IPS DF 6.9 (cell line): ENCODE measurements around the gene TMEM128.
"Not testable (repeated sequence)": the region's sequence is repeated elsewhere in the genome, so short reads cannot be mapped to it uniquely, and the experiment has no call there.

ENCODE experiments used
- DNase-seq: peaks from one replicate; pipeline ENCODE4 v3.0.0-alpha.2; 2013; ENCODE audit warnings: low read depth, low spot score
- H3K27ac ChIP-seq: one replicate; pipeline ENCODE4 v1.5.1; 2013; ENCODE audit warnings: low read length, control low read depth
- H3K27me3 ChIP-seq: 2 replicates; pipeline ENCODE4 v1.6.1; 2013; ENCODE audit warnings: mild to moderate bottlenecking, low read length; ENCODE audit not compliant: control insufficient read depth, insufficient read depth
- H3K36me3 ChIP-seq: 2 replicates; pipeline ENCODE4 v1.6.1; 2013; ENCODE audit warnings: low read length; ENCODE audit not compliant: control insufficient read depth, insufficient read depth
- H3K4me1 ChIP-seq: 2 replicates; pipeline ENCODE4 v1.6.1; 2013; ENCODE audit warnings: low read length; ENCODE audit not compliant: control insufficient read depth, insufficient read depth
- H3K4me3 ChIP-seq: 2 replicates; pipeline ENCODE4 v1.5.1; 2013; ENCODE audit warnings: mild to moderate bottlenecking, low read length
- H3K9me3 ChIP-seq: 2 replicates; pipeline ENCODE4 v1.6.1; 2013; ENCODE audit warnings: low read length, inconsistent platforms; ENCODE audit not compliant: control insufficient read depth, insufficient read depth
- WGBS: extraction: QIAGEN DNeasy Blood & Tissue Kit; methylation state at CpG from one replicate; pipeline ENCODE4 v1.1.7; 2013; ENCODE audit warnings: mixed read lengths, missing lambda C conversion rate; ENCODE audit not compliant: insufficient read length, insufficient coverage; 5-methylcytosine and 5-hydroxymethylcytosine counted together

TMEM128 gene

GRCh38 chr4:4256799-4257198, 8.8 kb upstream of the TMEM128 start:
- H3K9me3 ChIP-seq: no peaks in the 10 kb centered on the region
- no peak for DNase-seq
- no peak overlapping the region for H3K27ac ChIP-seq
- no CpG with 5 or more reads among the region's 10 CpGs for WGBS
- H3K4me3 ChIP-seq: no peak overlapping the region
- H3K36me3 ChIP-seq: no peaks in the 10 kb centered on the region
- 0 out of 2 replicates have a peak, but pooled peaks cover 1% of the 10 kb centered on the region for H3K4me1 ChIP-seq
- no peaks in the 10 kb centered on the region for H3K27me3 ChIP-seq

- DNase-seq: no peak
- no CpG with 5 or more reads among the region's 6 CpGs for WGBS
- Histone ChIP-seq H3K36me3 (no peaks in the 10 kb centered on the region), H3K27me3 (no peaks in the 10 kb centered on the region), H3K4me3 (no peak overlapping the region), H3K4me1 (0 out of 2 replicates have a peak, but pooled peaks cover 1% of the 10 kb centered on the region), H3K27ac (no peak overlapping the region), H3K9me3 (no peaks in the 10 kb centered on the region)
These were observed 6.6 kb upstream of the TMEM128 start for GRCh38 chr4:4254666-4255065.

- WGBS: no CpG with 5 or more reads among the region's 11 CpGs
- H3K27me3 ChIP-seq: no peaks in the 10 kb centered on the region
- DNase-seq: no peak
These were observed 6.2 kb upstream of the TMEM128 start for GRCh38 chr4:4254199-4254598.

DNA sequence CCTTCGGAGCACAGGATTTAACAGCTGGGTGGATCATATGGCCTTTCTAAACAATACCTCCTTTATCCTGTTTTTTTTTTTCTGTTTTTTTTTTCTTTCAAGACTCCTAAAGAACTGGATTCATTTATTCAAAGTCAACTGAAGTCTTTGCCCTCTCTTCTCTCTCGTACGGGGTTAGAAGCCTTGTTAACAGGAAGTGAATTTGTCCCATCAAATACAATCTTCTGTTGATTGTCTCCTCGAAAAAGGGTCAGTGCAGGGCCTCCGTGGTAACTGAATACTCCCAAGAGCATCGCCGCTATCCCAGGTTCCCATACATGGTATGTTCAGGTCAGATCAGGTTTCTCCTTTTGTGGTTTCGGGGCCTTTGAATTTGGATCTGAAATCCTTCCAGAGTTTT, 1.8 kb upstream of the TMEM128 start:
- H3K27me3 ChIP-seq: no peaks in the 10 kb centered on the region
- H3K27ac ChIP-seq: no peak overlapping the region
- DNase-seq: no peak
- peaks cover 3% of the 10 kb centered on the region; the same call in 1 of the 2 replicates for H3K36me3 ChIP-seq
- H3K9me3 ChIP-seq: no peaks in the 10 kb centered on the region
- WGBS: no CpG with 5 or more reads among the region's 8 CpGs
- no peak overlapping the region for H3K4me3 ChIP-seq
- H3K4me1 ChIP-seq: no peaks in the 10 kb centered on the region; the same call in 1 of the 2 replicates

More at GRCh38 chr4:4254199-4254598, 6.2 kb upstream of the TMEM128 start:
- Histone ChIP-seq H3K9me3 (no peaks in the 10 kb centered on the region), H3K4me1 (0 out of 2 replicates have a peak, but pooled peaks cover 1% of the 10 kb centered on the region), H3K36me3 (no peaks in the 10 kb centered on the region), H3K27ac (no peak overlapping the region), H3K4me3 (no peak overlapping the region)

- DNase-seq, H3K4me3 ChIP-seq, H3K27ac ChIP-seq, H3K9me3 ChIP-seq, H3K27me3 ChIP-seq, H3K36me3 ChIP-seq, H3K4me1 ChIP-seq: not testable (repeated sequence)
- WGBS: 100% methylated on average over 1 of the region's 15 CpGs
These were observed 1.3 kb upstream of the TMEM128 start for GRCh38 chr4:4249342-4249741.

GRCh38 chr4:4248885-4249203, 821 bp upstream of the TMEM128 start:
- no peaks in the 10 kb centered on the region for H3K27me3 ChIP-seq
- H3K4me1 ChIP-seq: no peaks in the 10 kb centered on the region; the same call in 1 of the 2 replicates
- DNase-seq: no peak
- no peaks in the 10 kb centered on the region for H3K9me3 ChIP-seq
- H3K36me3 ChIP-seq: peaks cover 9% of the 10 kb centered on the region; the same call in 1 of the 2 replicates
- peak overlapping the region; percentile 96; the same call in 1 of the 2 replicates for H3K4me3 ChIP-seq
- no CpG with 5 or more reads among the region's 10 CpGs for WGBS
- no peak overlapping the region for H3K27ac ChIP-seq

- Histone ChIP-seq H3K4me3 (peak overlapping the region; percentile 96), H3K9me3 (no peaks in the 10 kb centered on the region), H3K36me3 (peaks cover 11% of the 10 kb centered on the region; the same call in 1 of the 2 replicates), H3K27ac (no peak overlapping the region), H3K4me1 (no peaks in the 10 kb centered on the region; the same call in 1 of the 2 replicates), H3K27me3 (no peaks in the 10 kb centered on the region)
- DNase-seq: no peak
- WGBS: no CpG with 5 or more reads among the region's 12 CpGs
These were observed 361 bp downstream of the TMEM128 start for GRCh38 chr4:4247696-4248028.

GRCh38 chr4:4245172-4245571, 2.9 kb downstream of the TMEM128 start:
- H3K9me3 ChIP-seq: no peaks in the 10 kb centered on the region
- no peak overlapping the region for H3K27ac ChIP-seq
- no peak overlapping the region for H3K4me3 ChIP-seq
- no peaks in the 10 kb centered on the region for H3K27me3 ChIP-seq
- H3K4me1 ChIP-seq: no peaks in the 10 kb centered on the region; the same call in 1 of the 2 replicates
- no CpG with 5 or more reads among the region's 1 CpG for WGBS
- no peak for DNase-seq
- peaks cover 11% of the 10 kb centered on the region; the same call in 1 of the 2 replicates for H3K36me3 ChIP-seq

DNA sequence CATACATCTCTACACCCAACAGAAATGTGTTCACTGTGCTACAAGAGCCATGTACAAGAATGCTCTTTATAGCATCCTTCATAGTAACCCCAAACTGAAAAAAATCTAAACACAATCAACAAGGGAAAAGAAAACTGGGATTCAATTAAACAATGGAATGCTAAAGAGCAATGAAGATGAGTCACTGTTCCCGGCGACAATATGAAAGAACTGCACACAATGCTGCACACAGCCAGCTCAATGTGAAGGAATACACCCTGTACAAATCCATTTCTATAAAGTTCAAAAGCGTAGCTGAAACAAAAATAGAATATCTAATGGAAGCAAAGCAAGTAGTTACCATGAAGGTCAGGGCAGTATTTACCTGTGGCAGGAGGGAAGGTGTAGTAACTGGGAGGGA, 8.5 kb downstream of the TMEM128 start:
- not testable (repeated sequence) for H3K4me1 ChIP-seq, H3K27ac ChIP-seq, H3K9me3 ChIP-seq, DNase-seq, H3K27me3 ChIP-seq, H3K4me3 ChIP-seq, H3K36me3 ChIP-seq
- no CpG with 5 or more reads among the region's 3 CpGs for WGBS

DNA sequence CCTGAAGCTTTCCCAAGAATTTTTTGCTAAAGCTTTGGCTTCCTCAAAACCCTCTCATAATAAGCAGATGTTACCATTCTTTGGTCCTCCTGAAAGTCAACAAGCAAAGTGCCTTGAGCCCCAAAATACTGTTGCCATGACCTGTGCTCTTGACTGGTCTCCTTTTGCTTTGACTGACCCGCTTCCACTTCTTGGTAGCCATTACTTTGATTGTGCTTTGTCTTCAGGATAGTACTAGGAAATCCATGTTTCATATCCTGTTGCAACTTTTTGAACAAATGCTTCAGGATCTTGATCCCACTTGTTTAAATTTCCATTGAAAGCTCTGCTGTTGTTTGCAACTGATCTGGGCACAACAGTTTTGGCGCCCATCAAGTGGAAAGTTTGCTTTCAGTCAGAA, 14.4 kb downstream of the TMEM128 start:
- Histone ChIP-seq H3K27ac (no peak overlapping the region), H3K9me3 (no peaks in the 10 kb centered on the region), H3K36me3 (no peaks in the 10 kb centered on the region), H3K4me1 (no peaks in the 10 kb centered on the region), H3K4me3 (no peak overlapping the region), H3K27me3 (peaks cover 8% of the 10 kb centered on the region)
- no peak for DNase-seq
- WGBS: no CpG with 5 or more reads among the region's 2 CpGs

GRCh38 chr4:4228356-4228668, 19.7 kb downstream of the TMEM128 start:
- Histone ChIP-seq H3K27me3 (peaks cover 44% of the 10 kb centered on the region), H3K27ac (no peak overlapping the region), H3K36me3 (no peaks in the 10 kb centered on the region), H3K4me1 (peaks cover 2% of the 10 kb centered on the region), H3K4me3 (no peak overlapping the region), H3K9me3 (no peaks in the 10 kb centered on the region)
- DNase-seq: no peak
- no CpG with 5 or more reads among the region's 1 CpG for WGBS
